ENCODE measurements around the gene GYPC. TPM values are rescaled to one million over a fixed set of nuclear protein-coding genes. Genes with fewer than 3 reads are reported as not detected.

GYPC gene
- total RNA-seq, 1 experiment from 2014 or later, result 13.6 TPM

DNA sequence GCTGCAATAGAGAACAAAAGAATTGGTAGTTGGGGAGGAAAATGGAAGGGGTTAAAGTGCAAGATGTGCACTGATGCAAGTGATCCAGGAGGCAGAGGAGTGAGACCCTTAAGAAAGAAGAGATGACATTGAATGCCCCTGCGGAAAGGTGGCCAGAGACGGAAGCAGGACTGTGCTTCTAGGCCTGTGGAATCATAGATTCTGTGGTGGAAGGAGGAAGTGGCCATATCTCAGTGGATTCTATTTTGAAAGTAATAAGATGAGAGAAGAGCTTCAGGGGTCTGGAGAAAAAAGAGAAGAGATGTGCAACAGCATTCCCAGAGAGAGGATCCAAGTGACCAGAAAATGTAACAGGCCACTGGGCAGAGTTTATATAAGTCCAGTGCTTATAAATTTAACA lies 18.6 kb upstream of the GYPC start:
- Histone ChIP-seq H2BK15ac (ENCODE audit: low read depth, low read length) (no peak overlapping the region), H3K79me1 (ENCODE audit: insufficient read depth, low read depth, low read length, poor library complexity, severe bottlenecking) (no peaks in the 10 kb centered on the region), H3K18ac (ENCODE audit: insufficient read length, low read depth, low read length) (no peak overlapping the region), H3K23me2 (ENCODE audit: insufficient read length, low read depth, low read length, poor library complexity, severe bottlenecking) (no peaks in the 10 kb centered on the region), H3K4me1 (ENCODE audit: insufficient read depth, low read length) (no peaks in the 10 kb centered on the region), H4K20me1 (ENCODE audit: control insufficient read depth, insufficient read depth, insufficient read length) (no peaks in the 10 kb centered on the region), H2BK120ac (ENCODE audit: low read depth, low read length, poor library complexity, severe bottlenecking) (no peak overlapping the region), H2BK20ac (ENCODE audit: low read depth, low read length, poor library complexity, severe bottlenecking) (no peak overlapping the region), H4K5ac (ENCODE audit: insufficient read length, low read depth, low read length) (no peak overlapping the region), H3K14ac (ENCODE audit: insufficient read depth, low read length) (no peak overlapping the region), H3T11ph (ENCODE audit: low read length) (no peak overlapping the region), H3K27me3 (ENCODE audit: insufficient read depth, low read length) (no peaks in the 10 kb centered on the region), H3K56ac (ENCODE audit: insufficient read length, low read depth, low read length) (no peak overlapping the region), H3K4me2 (ENCODE audit: insufficient read depth, insufficient read length, low read length) (no peak overlapping the region), H2AK5ac (ENCODE audit: insufficient read length, low read length) (no peak overlapping the region), H3K9ac (ENCODE audit: extremely low read depth, insufficient read length, low read length) (no peak overlapping the region), H4K91ac (ENCODE audit: insufficient read length, low read depth, low read length) (no peak overlapping the region), H3K79me2 (ENCODE audit: insufficient read depth, low read length) (no peaks in the 10 kb centered on the region), H3K27ac (ENCODE audit: insufficient read length, low read depth, low read length) (no peak overlapping the region), H2BK5ac (ENCODE audit: insufficient read length, low read length) (no peak overlapping the region), H2BK12ac (ENCODE audit: insufficient read length, low read depth, low read length) (no peak overlapping the region), H3K9me3 (ENCODE audit: control insufficient read depth, low read depth, low read length) (no peaks in the 10 kb centered on the region), H4K8ac (replicated peaks; ENCODE audit: insufficient read length, low read depth, low read length) (no peak overlapping the region), H3K4ac (ENCODE audit: low read depth, low read length) (no peak overlapping the region), H3K23ac (ENCODE audit: insufficient read length, low read depth, low read length) (no peak overlapping the region), H2AFZ (ENCODE audit: low read length) (no peak overlapping the region)
- H3K36me3 Mint-ChIP-seq (ENCODE audit: insufficient read depth in 1 of 3, low read depth in 3 of 3), result no peaks in the 10 kb centered on the region; a peak in 1 of 7 replicates
- no peak overlapping the region for H3K4me3 Mint-ChIP-seq
- WGBS (ENCODE audit: extremely low coverage, insufficient read length, low lambda C conversion rate), result no CpG with 5 or more reads among the region's 2 CpGs
- peaks cover 0 to 6% of the 10 kb centered on the region in 2 experiments; a peak in 2 of 4 replicates for H3K4me1 Mint-ChIP-seq
- H3K27me3 Mint-ChIP-seq (ENCODE audit: low read depth), result no peaks in the 10 kb centered on the region
- H3K9me3 Mint-ChIP-seq, result no peaks in the 10 kb centered on the region; a peak in 2 of 5 replicates
- H3K27ac Mint-ChIP-seq, result peak overlapping the region in 1 of 3 experiments; percentile 63; a peak in 1 of 7 replicates
- no peak for DNase-seq
- no peak for TF ChIP-seq CTCF (conservative IDR thresholded peaks at IDR 0.05)
